K562 (cell line): Measurements from ENCODE around the gene BPHL. TPM values are rescaled to one million over a fixed set of nuclear protein-coding genes. Genes with fewer than 3 reads are reported as not detected.
A peak's percentile ranks its signal among the peaks of the same experiment; 100 is the strongest.

Source experiments
- ATAC-seq: fragments of 200-7000 bp; cut with Tn5 transposase; 3 replicates; pipeline ENCODE4 v1.9.1; 2020; ENCODE audit warnings: moderate library complexity
- BruUV-seq: library from RNA; stranded (reverse); fragments of 400-500 nt; replicated peaks from 2 replicates; lab custom pipeline; 2021; lab: Mats Ljungman, UMichigan
- CTCF ChIA-PET: fragments of 300-600 bp; formaldehyde crosslinking; extraction: SDS; loops from one replicate; lab custom pipeline; 2021; ENCODE audit warnings: low intra/inter-chr PET ratio; lab: Yijun Ruan, JAX
- POLR2A ChIA-PET: fragments of 300-600, 350-650 bp; sonication (Branson Sonifier 250); formaldehyde crosslinking; extraction: SDS; loops from one replicate; lab custom pipeline; 2021; ENCODE audit warnings: antibody characterized with exemption, inconsistent platforms; lab: Yijun Ruan, JAX
- DNase-seq, 4 experiments: peaks; one replicate each; pipeline versions ENCODE4 v3.0.0 to v3.0.0-alpha.2; 2011 to 2018; ENCODE audit warnings: low spot score in 3 of 4, mixed read lengths in 3 of 4; ENCODE audit errors: extremely low read depth in 1 of 4
- FAIRE-seq: peaks from 2 replicates; lab custom pipeline; 2011; peaks lifted over from hg19 to GRCh38; lab: Jason Lieb, UNC
- H2AFZ ChIP-seq: 2 replicates; pipeline ENCODE4 v1.6.0; 2011; ENCODE audit warnings: low read depth, low read length, control low read depth, inconsistent platforms
- H3K27ac ChIP-seq: fragments of 200-600 bp; 3 replicates; pipeline ENCODE4 v1.8.0; 2011; ENCODE audit warnings: low read depth, mild to moderate bottlenecking, control low read depth, inconsistent platforms, low read length, moderate library complexity, mixed read lengths; ENCODE audit errors: extremely low read depth
- H3K27me3 ChIP-seq, 2 experiments: fragments of 300-600 bp in 1 of 2; 2 replicates in 1 of 2; 3 replicates in 1 of 2; pipeline versions ENCODE4 v1.6.0 to v1.8.0; 2011; ENCODE audit warnings: inconsistent platforms in 2 of 2, low read length in 2 of 2, mild to moderate bottlenecking in 1 of 2, mixed read lengths in 1 of 2, moderate library complexity in 1 of 2; ENCODE audit not compliant: control insufficient read depth in 2 of 2, insufficient read depth in 2 of 2
- H3K36me3 ChIP-seq: fragments of 300-600 bp; 3 replicates; pipeline ENCODE4 v1.8.0; 2011; ENCODE audit warnings: mild to moderate bottlenecking, low read length, inconsistent platforms; ENCODE audit not compliant: control insufficient read depth, insufficient read depth
- H3K4me1 ChIP-seq, 2 experiments: fragments of 200-600 bp in 1 of 2; replicated peaks in 1 of 2; 2 replicates in 1 of 2; 3 replicates in 1 of 2; pipeline versions ENCODE4 v1.5.1 to v1.8.0; 2011; ENCODE audit warnings: inconsistent platforms in 2 of 2, low read length in 2 of 2, mild to moderate bottlenecking in 1 of 2, mixed read lengths in 1 of 2, moderate library complexity in 1 of 2; ENCODE audit not compliant: control insufficient read depth in 2 of 2, insufficient read depth in 2 of 2
- H3K4me2 ChIP-seq: 2 replicates; pipeline ENCODE4 v1.6.1; 2011; ENCODE audit warnings: low read length, control low read depth, inconsistent platforms, mixed read lengths; ENCODE audit not compliant: insufficient read depth
- H3K4me3 ChIP-seq: fragments of 200-600 bp; sonication (generic), shearing (Covaris generic); 2 replicates; pipeline ENCODE4 v1.5.1; 2016; ENCODE audit warnings: control low read depth, inconsistent platforms
- H3K79me2 ChIP-seq: fragments of 200-600 bp; 3 replicates; pipeline ENCODE4 v1.8.0; 2011; ENCODE audit warnings: low read length, inconsistent platforms; ENCODE audit not compliant: control insufficient read depth, insufficient read depth
- H3K9ac ChIP-seq, 2 experiments: 2 replicates each; pipeline versions ENCODE4 v1.6.0 to v1.6.1; 2011; ENCODE audit warnings: low read depth in 2 of 2, low read length in 2 of 2, control low read depth in 1 of 2, inconsistent platforms in 1 of 2, mild to moderate bottlenecking in 1 of 2, mixed read lengths in 1 of 2; ENCODE audit not compliant: insufficient read depth in 1 of 2
- H3K9me1 ChIP-seq: one replicate; pipeline ENCODE4 v1.6.0; 2011; ENCODE audit warnings: inconsistent platforms, mild to moderate bottlenecking, low read length, moderate library complexity; ENCODE audit not compliant: control insufficient read depth, insufficient read depth
- H3K9me3 ChIP-seq: replicated peaks from 2 replicates; pipeline ENCODE4 v1.5.1; 2011; ENCODE audit warnings: low read depth, low read length, inconsistent platforms; ENCODE audit not compliant: control insufficient read depth, insufficient read depth
- H4K20me1 ChIP-seq: replicated peaks from 2 replicates; pipeline ENCODE4 v1.6.1; 2011; ENCODE audit warnings: low read length, inconsistent platforms, mixed read lengths; ENCODE audit not compliant: control insufficient read depth, insufficient read depth
- ARID1B ChIP-seq: fragments of 450-650 bp; IDR thresholded peaks from 2 replicates; pipeline ENCODE4 v1.6.1; 2016; ENCODE audit warnings: antibody characterized with exemption, mild to moderate bottlenecking, inconsistent platforms
- BHLHE40 ChIP-seq: IDR thresholded peaks from 2 replicates; pipeline ENCODE4 v1.6.1; 2011; ENCODE audit warnings: low read length, improper control_type of control experiment
- CTCF ChIP-seq, 3 experiments: IDR thresholded peaks in 2 of 3; conservative IDR thresholded peaks in 1 of 3; 2 replicates each; pipeline ENCODE4 v1.5.1; 2011 to 2012; ENCODE audit warnings: low read length in 3 of 3, mild to moderate bottlenecking in 3 of 3, control low read depth in 2 of 3, improper control_type of control experiment in 1 of 3, inconsistent platforms in 1 of 3, low read depth in 1 of 3, mixed read lengths in 1 of 3, moderate library complexity in 1 of 3; ENCODE audit not compliant: insufficient read depth in 2 of 3
- DACH1 ChIP-seq: fragments of 450-650 bp; IDR thresholded peaks from 2 replicates; pipeline ENCODE4 v1.6.1; 2018; ENCODE audit not compliant: partially characterized antibody
- ELK3 ChIP-seq: fragments of 450-650 bp; formaldehyde crosslinking; IDR thresholded peaks from 2 replicates; pipeline ENCODE4 v1.4.0; 2020; ENCODE audit warnings: mild to moderate bottlenecking
- FOSL1 ChIP-seq: fragments of 200-800 bp; sonication (Bioruptor generic); conservative IDR thresholded peaks from 2 replicates; pipeline ENCODE4 v1.6.1; 2016; ENCODE audit warnings: missing genetic modification characterization, missing compliant biosample characterization
- GABPA ChIP-seq: fragments of 200-800 bp; sonication (Bioruptor generic); conservative IDR thresholded peaks from 2 replicates; pipeline ENCODE4 v1.6.1; 2016; ENCODE audit warnings: low read depth, missing genetic modification characterization, missing compliant biosample characterization
- HES1 ChIP-seq: fragments of 450-650 bp; IDR thresholded peaks from 2 replicates; pipeline ENCODE4 v1.6.1; 2016; ENCODE audit warnings: low read depth, mild to moderate bottlenecking, moderate library complexity
- NRF1 ChIP-seq, 2 experiments: fragments of 450-650 bp; IDR thresholded peaks in 1 of 2; conservative IDR thresholded peaks in 1 of 2; 2 replicates each; pipeline ENCODE4 v1.6.1; 2014; ENCODE audit warnings: mild to moderate bottlenecking in 2 of 2
- PHB2 ChIP-seq: fragments of 450-650 bp; IDR thresholded peaks from 2 replicates; pipeline ENCODE4 v1.6.1; 2017; ENCODE audit warnings: low read depth
- PTBP1 ChIP-seq: fragments of 200-400 bp; formaldehyde crosslinking; IDR thresholded peaks from 2 replicates; pipeline ENCODE4 v1.6.1; 2017; ENCODE audit warnings: low read depth, low read length
- SMAD2 ChIP-seq: fragments of 150-350 bp; IDR thresholded peaks from 2 replicates; pipeline ENCODE4 v1.6.1; 2014; ENCODE audit warnings: low read depth, mild to moderate bottlenecking, low read length
- SREBF1 ChIP-seq: fragments of 150-350 bp; IDR thresholded peaks from 2 replicates; pipeline ENCODE4 v1.6.1; 2014; ENCODE audit warnings: antibody characterized with exemption, low read depth, low read length, borderline replicate concordance
- TARDBP ChIP-seq: fragments of 450-650 bp; IDR thresholded peaks from 2 replicates; pipeline ENCODE4 v1.6.1; 2016
- TRIM28 ChIP-seq: fragments of 450-650 bp; IDR thresholded peaks from 2 replicates; pipeline ENCODE4 v1.6.1; 2017
- ZHX1 ChIP-seq: fragments of 150-350 bp; conservative IDR thresholded peaks from 2 replicates; pipeline ENCODE4 v1.6.1; 2014; ENCODE audit warnings: low read length
- WGBS: fragments of 100-300 bp; shearing (Covaris generic); methylation state at CpG from one replicate; pipeline ENCODE4 v1.1.6; 2016; ENCODE audit warnings: low coverage, mixed read lengths; ENCODE audit not compliant: insufficient coverage; ENCODE audit errors: missing lambda C conversion rate; 5-methylcytosine and 5-hydroxymethylcytosine counted together
- in situ Hi-C: fragments of 300-500 bp; cut with MboI; formaldehyde crosslinking; loops from 4 replicates; pipeline ENCODE4 v1.15.0; 2018; ENCODE audit warnings: inconsistent platforms, mixed read lengths
- intact Hi-C: fragments of 100-400 bp; cut with micrococcal nuclease; formaldehyde crosslinking; loops from 2 replicates; pipeline ENCODE4 v1.14.2; 2022
- polyA plus RNA-seq, 8 experiments: library from polyadenylated mRNA; depleted of rRNA in 4 of 8; stranded (reverse) in 5 of 8; unstranded in 3 of 8; fragments of >200 nt; fragmentation: Nextera tagmentation in 2 of 8; fragmentation: Illumina TruSeq in 1 of 8; extraction: Ambion mirVana in 2 of 8; extraction: Trizol in 1 of 8; gene quantifications; 2 replicates each; pipeline versions ENCODE4 v1.2.1 to v1.2.3, GENCODE V29; 2011 to 2014; ENCODE audit warnings: inconsistent platforms in 1 of 8, missing spikeins in 1 of 8
- total RNA-seq, 7 experiments: library from RNA; depleted of rRNA in 6 of 7; stranded (reverse); fragments of >200 nt in 6 of 7; fragmentation: Illumina TruSeq in 2 of 7; extraction: Trizol in 2 of 7; gene quantifications; 2 replicates each; pipeline versions ENCODE4 v1.2.1 to v1.2.3, GENCODE V29; 2011 to 2021; ENCODE audit warnings: low replicate concordance in 1 of 7

The BPHL gene
- total and polyA plus RNA-seq, 9 of the 15 experiments (the other 6 are each of a cell fraction or from before 2014, with no cell fraction given) = 3.5 to 17.4 (median 8.2) TPM

- DNase-seq (peak; percentile 76 to 91 (median 83)), ATAC-seq (peak; percentile 94), FAIRE-seq (peak; percentile 85)
- H3K4me1 ChIP-seq = peaks cover 34 to 46% of the 10 kb centered on the region in 2 experiments
- H3K9ac ChIP-seq = no peak overlapping the region
- 47% methylated on average over 21 of the region's 22 CpGs for WGBS
- peak overlapping the region; percentile 77; the same call in 1 of the 2 replicates for H2AFZ ChIP-seq
- peak overlapping the region; percentile 31; the same call in 1 of the 3 replicates for H3K27ac ChIP-seq
- H3K79me2 ChIP-seq = no peaks in the 10 kb centered on the region; the same call in 2 of the 3 replicates
- H3K27me3 ChIP-seq = peaks cover 0 to 4% of the 10 kb centered on the region in 2 experiments; a peak in 1 of 5 replicates
- ChIA-PET POLR2A (interaction anchor here (0.6 to 1.6 kb wide), 10 partner anchors 11 to 82 kb away, joined by 3 to 9 read pairs (median 3); no protein-coding TSS in a partner anchor), CTCF (no interaction called here)
- in situ Hi-C loops (no loop called here), intact Hi-C loops (no loop called here)
- BruUV-seq = no TSS peak
- no peaks in the 10 kb centered on the region for H3K36me3 ChIP-seq
- no peaks in the 10 kb centered on the region for H3K9me3 ChIP-seq
- no peak overlapping the region for H3K4me3 ChIP-seq
- no peaks in the 10 kb centered on the region for H3K9me1 ChIP-seq
- H4K20me1 ChIP-seq = no peaks in the 10 kb centered on the region
- no peak overlapping the region; the same call in 1 of the 2 replicates for H3K4me2 ChIP-seq
- peak in 1 of 2 experiments; percentile 30; a peak in 2 of 4 replicates for TF ChIP-seq NRF1 (conservative IDR thresholded peaks at IDR 0.05 in 1 of 2, IDR thresholded peaks at IDR 0.05 in 1 of 2)
- TF ChIP-seq SMAD2 = no peak
- TF ChIP-seq PTBP1 = no peak
- peak; percentile 31 for TF ChIP-seq DACH1
- 0 out of 6 replicates have a peak, but pooled peaks of 1 of the 3 experiments have one; percentile 3 for TF ChIP-seq CTCF (IDR thresholded peaks at IDR 0.05 in 2 of 3, conservative IDR thresholded peaks at IDR 0.05 in 1 of 3; ENCODE audit: insufficient read depth in 2 of 3, low read depth in 1 of 3, low read length in 3 of 3)
- no peak for TF ChIP-seq PHB2
- TF ChIP-seq ZHX1 = no peak
- TF ChIP-seq HES1 = no peak
- TF ChIP-seq ELK3 = no peak
- no peak for TF ChIP-seq TRIM28
- no peak for TF ChIP-seq SREBF1
- TF ChIP-seq ARID1B = peak; percentile 73
- peak; percentile 21; the same call in 1 of the 2 replicates for TF ChIP-seq BHLHE40
- TF ChIP-seq GABPA = peak; percentile 77
- peak; percentile 96 for TF ChIP-seq FOSL1 (tag)
- TF ChIP-seq TARDBP = peak; percentile 82; the same call in 1 of the 2 replicates
Measured at GRCh38 chr6:3176562-3177355, 58.2 kb downstream of the BPHL start.
